Retinal pigment epithelial cell (primary cell): ENCODE measurements around the gene SETD1B.

Experiments
- DNase-seq: peaks from one replicate; pipeline ENCODE4 v3.0.0-alpha.2; 2010; ENCODE audit warnings: low read depth
- H3K4me3 ChIP-seq: 2 replicates; pipeline ENCODE4 v1.5.1; 2011; ENCODE audit warnings: mild to moderate bottlenecking, low read length, control low read depth, moderate library complexity
- CTCF ChIP-seq: conservative IDR thresholded peaks from 2 replicates; pipeline ENCODE4 v1.5.1; 2011; ENCODE audit warnings: low read depth, low read length, control low read depth, inconsistent platforms

SETD1B gene

DNA sequence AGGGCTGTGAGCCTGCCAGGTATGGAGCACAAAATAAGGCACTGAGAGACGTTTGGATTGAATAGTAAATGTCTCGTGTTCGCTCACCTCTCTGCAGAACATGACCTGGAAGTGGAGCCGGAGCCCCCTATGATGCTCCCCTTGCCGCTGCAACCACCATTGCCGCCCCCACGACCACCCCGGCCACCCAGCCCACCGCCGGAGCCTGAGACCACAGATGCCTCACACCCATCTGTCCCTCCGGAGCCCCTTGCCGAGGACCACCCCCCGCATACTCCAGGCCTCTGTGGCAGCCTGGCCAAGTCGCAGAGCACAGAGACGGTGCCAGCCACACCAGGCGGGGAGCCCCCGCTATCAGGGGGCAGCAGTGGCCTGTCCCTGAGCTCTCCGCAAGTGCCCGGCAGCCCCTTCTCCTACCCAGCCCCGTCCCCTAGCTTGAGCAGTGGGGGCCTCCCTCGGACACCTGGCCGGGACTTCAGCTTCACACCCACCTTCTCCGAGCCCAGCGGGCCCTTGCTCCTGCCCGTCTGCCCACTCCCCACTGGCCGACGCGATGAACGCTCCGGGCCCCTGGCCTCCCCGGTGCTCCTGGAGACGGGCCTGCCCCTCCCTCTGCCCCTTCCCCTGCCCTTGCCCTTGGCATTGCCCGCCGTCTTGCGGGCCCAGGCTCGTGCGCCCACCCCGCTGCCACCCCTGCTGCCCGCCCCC, 18.7 kb downstream of the SETD1B start:
- TF ChIP-seq CTCF: no peak
- H3K4me3 ChIP-seq: no peak overlapping the region
- no peak for DNase-seq

GRCh38 chr12:121823101-121823726, 19.4 kb downstream of the SETD1B start:
- peak; percentile 36 for TF ChIP-seq CTCF
- DNase-seq: no peak
- no peak overlapping the region for H3K4me3 ChIP-seq

- no peak overlapping the region for H3K4me3 ChIP-seq
- TF ChIP-seq CTCF: no peak
- no peak for DNase-seq
These were observed 19.9 kb downstream of the SETD1B start for GRCh38 chr12:121823727-121824115.

- DNase-seq: no peak
- TF ChIP-seq CTCF: no peak
- H3K4me3 ChIP-seq: no peak overlapping the region
These were observed 21.3 kb downstream of the SETD1B start for GRCh38 chr12:121825041-121825523.

GRCh38 chr12:121826318-121827150, 22.7 kb downstream of the SETD1B start:
- no peak for DNase-seq
- H3K4me3 ChIP-seq: no peak overlapping the region
- TF ChIP-seq CTCF: no peak

GRCh38 chr12:121827351-121828099, 23.7 kb downstream of the SETD1B start:
- H3K4me3 ChIP-seq: no peak overlapping the region
- TF ChIP-seq CTCF: no peak
- DNase-seq: no peak
